ENCODE data around the gene ERAP2.
"Not testable (repeated sequence)": the region's sequence is repeated elsewhere in the genome, so short reads cannot be mapped to it uniquely, and the experiment has no call there.

Gene ERAP2

GRCh38 chr5:96876292-96876850 lies at the start of gene ERAP2:
ERAP2 (plus strand) TSS chr5:96876500; CDS start chr5:96879686, 3,186 bp downstream.
- no peak within 1 kb of the TSS for H3K4me3 ChIP-seq (ENCODE audit: low read depth, low read length)

GRCh38 chr5:96829297-96829696 lies 47.0 kb upstream of the ERAP2 start:
- H3K4me3 ChIP-seq (ENCODE audit: low read depth, low read length) = no peak overlapping the region

GRCh38 chr5:96834016-96834415 lies 42.3 kb upstream of the ERAP2 start:
- no peak overlapping the region for H3K4me3 ChIP-seq (ENCODE audit: low read depth, low read length)

- H3K4me3 ChIP-seq (ENCODE audit: low read depth, low read length) = no peak overlapping the region
Measured at GRCh38 chr5:96835791-96836191, 40.5 kb upstream of the ERAP2 start.

- no peak overlapping the region for H3K4me3 ChIP-seq (ENCODE audit: low read depth, low read length)
Measured at GRCh38 chr5:96836817-96837216, 39.5 kb upstream of the ERAP2 start.

- H3K4me3 ChIP-seq (ENCODE audit: low read depth, low read length) = no peak overlapping the region
Measured at GRCh38 chr5:96837303-96837702, 39.0 kb upstream of the ERAP2 start.

- no peak overlapping the region for H3K4me3 ChIP-seq (ENCODE audit: low read depth, low read length)
Measured at GRCh38 chr5:96838201-96839070, 37.9 kb upstream of the ERAP2 start.

- H3K4me3 ChIP-seq (ENCODE audit: low read depth, low read length) = no peak overlapping the region
Measured at GRCh38 chr5:96839071-96839592, 37.2 kb upstream of the ERAP2 start.

GRCh38 chr5:96841931-96842330 lies 34.4 kb upstream of the ERAP2 start:
- H3K4me3 ChIP-seq (ENCODE audit: low read depth, low read length) = not testable (repeated sequence)

- no peak overlapping the region for H3K4me3 ChIP-seq (ENCODE audit: low read depth, low read length)
Measured at GRCh38 chr5:96843140-96843539, 33.2 kb upstream of the ERAP2 start.

GRCh38 chr5:96844481-96844990 lies 31.8 kb upstream of the ERAP2 start:
- no peak overlapping the region for H3K4me3 ChIP-seq (ENCODE audit: low read depth, low read length)

- H3K4me3 ChIP-seq (ENCODE audit: low read depth, low read length) = no peak overlapping the region
Measured at GRCh38 chr5:96851312-96852062, 24.8 kb upstream of the ERAP2 start.

- no peak overlapping the region for H3K4me3 ChIP-seq (ENCODE audit: low read depth, low read length)
Measured at GRCh38 chr5:96852759-96853158, 23.5 kb upstream of the ERAP2 start.

- H3K4me3 ChIP-seq (ENCODE audit: low read depth, low read length) = no peak overlapping the region
Measured at GRCh38 chr5:96854067-96854466, 22.2 kb upstream of the ERAP2 start.

GRCh38 chr5:96855031-96855872 lies 21.0 kb upstream of the ERAP2 start:
- H3K4me3 ChIP-seq (ENCODE audit: low read depth, low read length) = no peak overlapping the region

- no peak overlapping the region for H3K4me3 ChIP-seq (ENCODE audit: low read depth, low read length)
Measured at GRCh38 chr5:96856371-96856770, 19.9 kb upstream of the ERAP2 start.

- H3K4me3 ChIP-seq (ENCODE audit: low read depth, low read length) = no peak overlapping the region
Measured at GRCh38 chr5:96857454-96857853, 18.8 kb upstream of the ERAP2 start.

- H3K4me3 ChIP-seq (ENCODE audit: low read depth, low read length) = no peak overlapping the region
Measured at GRCh38 chr5:96857924-96858323, 18.4 kb upstream of the ERAP2 start.

- no peak overlapping the region for H3K4me3 ChIP-seq (ENCODE audit: low read depth, low read length)
Measured at GRCh38 chr5:96859375-96859774, 16.9 kb upstream of the ERAP2 start.

GRCh38 chr5:96861076-96861475 lies 15.2 kb upstream of the ERAP2 start:
- H3K4me3 ChIP-seq (ENCODE audit: low read depth, low read length) = no peak overlapping the region
